Activated T-cell treated with anti-CD3 and anti-CD28 coated beads, Interleukin-2, amount 50 U/mL, for 24 hours (primary cell): ENCODE measurements around the gene TAF8.

Experiments
- DNase-seq: peaks from one replicate; pipeline ENCODE4 v3.0.0-alpha.2; 2020
- H3K27ac Mint-ChIP-seq: 2 replicates; pipeline ENCODE4 v1.8.0; 2020; ENCODE audit warnings: mild to moderate bottlenecking, mixed read lengths
- H3K27me3 Mint-ChIP-seq: 2 replicates; pipeline ENCODE4 v1.8.0; 2020; ENCODE audit warnings: mixed read lengths
- H3K36me3 Mint-ChIP-seq: 2 replicates; pipeline ENCODE4 v1.8.0; 2020; ENCODE audit warnings: low read depth, mixed read lengths
- H3K4me1 Mint-ChIP-seq: 2 replicates; pipeline ENCODE4 v1.8.0; 2020; ENCODE audit warnings: low read depth, mixed read lengths
- H3K4me3 Mint-ChIP-seq: 2 replicates; pipeline ENCODE4 v1.8.0; 2020; ENCODE audit warnings: mild to moderate bottlenecking, moderate library complexity, mixed read lengths
- H3K9me3 Mint-ChIP-seq: 2 replicates; pipeline ENCODE4 v1.8.0; 2020; ENCODE audit warnings: mixed read lengths

The TAF8 gene

DNA sequence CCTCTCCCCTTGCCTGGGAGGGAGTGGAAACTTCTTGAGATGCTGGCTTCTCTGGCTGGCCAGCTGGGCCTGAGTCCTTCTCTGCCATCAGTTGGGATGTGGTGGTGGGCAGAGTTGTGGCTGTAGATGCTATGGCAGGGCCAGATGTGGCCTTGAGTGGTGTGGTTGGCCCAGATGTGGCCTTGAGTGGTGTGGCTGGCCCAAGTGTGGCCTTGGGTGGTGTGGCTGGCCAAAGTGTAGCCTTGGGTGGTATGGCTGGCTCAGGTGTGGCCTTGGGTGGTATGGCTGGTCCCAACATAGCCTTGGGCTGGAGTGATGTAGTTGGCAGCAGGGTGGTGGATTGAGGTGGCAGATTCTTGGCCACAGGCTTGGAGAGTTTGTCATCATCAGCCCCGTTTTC is 55.4 kb downstream of the TAF8 start:
- no peaks in the 10 kb centered on the region for H3K36me3 Mint-ChIP-seq
- H3K4me3 Mint-ChIP-seq = no peak overlapping the region
- peaks cover 3% of the 10 kb centered on the region for H3K27me3 Mint-ChIP-seq
- H3K4me1 Mint-ChIP-seq = peaks cover 21% of the 10 kb centered on the region
- H3K27ac Mint-ChIP-seq = no peak overlapping the region
- no peaks in the 10 kb centered on the region for H3K9me3 Mint-ChIP-seq
- no peak for DNase-seq

DNA sequence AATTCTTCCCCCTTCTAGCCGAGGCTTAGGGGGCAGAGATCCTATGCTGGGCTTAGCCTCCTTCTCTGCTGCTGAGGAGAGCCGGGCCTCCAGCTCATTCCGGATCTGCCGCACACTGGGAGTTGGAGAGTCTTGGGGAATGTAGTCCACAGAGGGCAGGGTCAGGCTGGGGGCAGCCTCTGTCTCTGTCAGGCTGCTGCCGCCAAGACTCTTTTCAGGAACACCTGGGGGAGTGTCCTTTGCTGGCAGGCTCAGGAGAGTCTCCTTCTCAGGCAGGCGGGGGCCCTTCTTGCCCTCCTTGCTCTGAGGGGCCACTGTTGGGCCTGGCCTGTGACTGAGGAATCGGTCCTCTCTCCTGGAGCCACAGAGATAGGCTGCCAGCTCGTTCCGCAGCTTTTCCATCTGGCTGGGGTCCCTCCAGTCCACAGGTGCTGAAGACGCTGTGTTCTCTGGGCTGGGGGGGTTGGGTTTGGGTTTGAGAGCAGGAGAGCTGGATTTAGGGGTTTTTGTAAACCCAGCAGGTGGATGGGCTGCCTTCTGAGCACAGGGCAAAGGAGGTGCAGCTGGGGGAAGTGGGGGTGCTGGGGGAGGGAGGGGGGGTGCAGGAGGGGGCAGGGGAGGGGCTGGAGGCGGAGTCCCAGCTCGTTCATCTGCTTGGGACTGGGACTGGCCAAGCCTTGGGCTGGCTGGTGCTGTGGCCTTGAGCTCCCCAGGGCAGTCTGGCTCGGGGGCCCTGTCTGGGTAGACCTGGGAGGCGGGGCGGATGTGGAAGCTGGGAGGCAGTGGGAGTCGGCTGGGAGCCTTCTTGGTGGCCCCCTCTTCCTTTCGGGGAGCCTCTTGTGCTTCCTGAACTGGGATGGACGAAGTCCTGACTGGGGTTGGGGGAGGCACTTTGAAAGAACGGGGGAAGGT is 56.0 kb downstream of the TAF8 start:
- no peak for DNase-seq
- H3K4me1 Mint-ChIP-seq = peaks cover 17% of the 10 kb centered on the region

DNA sequence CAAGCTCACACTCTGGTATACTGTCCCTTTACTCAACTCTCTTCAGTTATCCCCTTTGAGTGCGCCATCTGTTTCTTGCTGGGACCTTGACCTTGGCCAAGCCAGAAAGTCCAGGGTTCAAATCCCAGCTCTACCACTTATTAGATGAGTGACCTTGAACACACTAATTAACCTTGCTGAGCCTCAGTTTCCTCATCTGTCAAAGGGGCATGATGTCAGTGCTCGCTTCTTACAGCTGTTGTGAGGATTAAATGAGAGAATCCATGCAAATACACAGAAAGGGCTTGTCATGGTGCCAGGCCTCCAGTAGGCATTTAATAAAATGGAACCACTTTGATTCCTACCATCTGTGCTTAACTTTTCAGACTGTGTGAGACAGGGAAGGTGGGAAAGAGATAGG is 57.7 kb downstream of the TAF8 start:
- Mint-ChIP-seq H3K27me3 (peaks cover 3% of the 10 kb centered on the region), H3K36me3 (no peaks in the 10 kb centered on the region), H3K9me3 (no peaks in the 10 kb centered on the region), H3K4me3 (no peak overlapping the region), H3K27ac (no peak overlapping the region), H3K4me1 (peaks cover 9% of the 10 kb centered on the region)
- no peak for DNase-seq

More for the DNA sequence above, 56.0 kb downstream of the TAF8 start:
- Mint-ChIP-seq H3K27ac (no peak overlapping the region), H3K9me3 (no peaks in the 10 kb centered on the region), H3K27me3 (peaks cover 3% of the 10 kb centered on the region), H3K36me3 (no peaks in the 10 kb centered on the region), H3K4me3 (no peak overlapping the region)

DNA sequence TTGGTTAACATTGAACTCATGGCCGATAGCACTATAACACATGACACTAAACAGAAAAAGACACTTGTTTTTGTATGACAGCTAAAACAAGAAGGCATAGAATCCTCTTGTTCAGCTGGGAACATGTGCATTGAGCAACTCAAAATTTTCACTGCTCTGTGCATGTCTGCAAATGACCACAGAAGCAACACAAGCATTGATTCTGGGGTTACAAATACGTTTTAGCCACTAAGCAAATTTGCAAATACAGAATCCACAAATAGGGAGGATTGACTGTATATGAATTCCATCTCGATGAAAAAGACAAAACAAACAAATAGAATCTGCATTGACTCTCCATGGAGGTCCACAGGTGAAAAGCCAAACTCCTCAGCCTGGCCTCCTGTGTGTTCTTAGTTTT is 60.4 kb downstream of the TAF8 start:
- Mint-ChIP-seq H3K36me3 (no peaks in the 10 kb centered on the region), H3K27ac (no peak overlapping the region), H3K4me3 (no peak overlapping the region), H3K9me3 (no peaks in the 10 kb centered on the region), H3K4me1 (peaks cover 2% of the 10 kb centered on the region), H3K27me3 (peaks cover 6% of the 10 kb centered on the region)
- no peak for DNase-seq

DNA sequence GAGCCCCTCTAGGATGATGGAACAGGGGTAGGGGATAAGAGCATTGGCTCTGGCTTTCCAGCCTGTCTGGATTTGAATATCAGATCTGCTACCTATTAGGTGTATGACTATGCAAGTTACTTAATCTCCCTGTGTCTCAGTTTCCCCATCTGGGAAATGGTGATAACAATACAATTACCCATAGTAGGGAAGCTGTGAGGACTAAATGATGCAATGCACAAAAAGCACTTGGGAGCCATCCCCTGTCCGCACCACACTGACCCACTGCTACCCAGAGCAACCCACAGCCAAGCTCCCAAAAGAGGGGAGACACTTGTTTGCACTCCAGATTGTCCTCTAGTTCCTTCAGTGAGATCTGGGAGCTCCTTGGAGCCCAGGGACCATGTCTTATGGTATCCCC is 62.0 kb downstream of the TAF8 start:
- Mint-ChIP-seq H3K4me3 (no peak overlapping the region), H3K27me3 (peaks cover 3% of the 10 kb centered on the region), H3K27ac (no peak overlapping the region), H3K9me3 (no peaks in the 10 kb centered on the region), H3K36me3 (no peaks in the 10 kb centered on the region), H3K4me1 (peaks cover 2% of the 10 kb centered on the region)
- no peak for DNase-seq

DNA sequence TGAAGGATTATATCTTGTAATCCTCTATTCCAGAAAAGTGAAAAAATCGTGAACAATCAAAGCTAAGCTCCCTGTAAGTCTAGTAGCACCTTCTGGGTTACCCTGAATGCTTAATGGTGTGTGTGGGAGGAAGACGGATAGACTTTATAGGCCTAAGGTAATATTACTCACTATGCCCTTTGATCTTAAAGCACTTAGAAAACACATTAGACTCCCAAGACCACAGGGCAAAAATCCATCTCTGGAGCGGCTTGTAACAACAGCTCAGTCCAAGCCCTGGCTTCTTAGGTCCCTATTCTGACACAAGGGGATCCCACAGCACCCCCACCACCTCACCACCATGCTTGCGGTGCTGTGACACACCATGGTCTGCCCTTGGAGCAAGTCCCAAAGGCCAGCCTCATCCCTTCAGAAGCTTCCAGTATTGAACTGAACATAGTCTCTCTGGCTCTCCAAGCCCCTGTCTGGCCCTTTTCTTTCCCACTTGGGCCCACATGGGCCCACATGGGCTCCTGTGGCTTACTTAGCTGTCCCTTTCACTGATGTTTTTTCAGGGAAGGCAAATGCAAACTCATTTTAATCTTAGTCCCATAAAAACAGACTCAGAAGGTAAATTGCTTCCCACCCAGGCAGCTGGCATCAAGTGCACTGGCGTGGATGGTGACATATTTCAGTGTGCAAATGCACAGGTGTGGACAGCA is 63.8 kb downstream of the TAF8 start:
- DNase-seq = no peak
- no peaks in the 10 kb centered on the region for H3K36me3 Mint-ChIP-seq
- H3K27ac Mint-ChIP-seq = no peak overlapping the region
- H3K9me3 Mint-ChIP-seq = no peaks in the 10 kb centered on the region
- peaks cover 2% of the 10 kb centered on the region for H3K4me1 Mint-ChIP-seq
- H3K27me3 Mint-ChIP-seq = peaks cover 3% of the 10 kb centered on the region
- H3K4me3 Mint-ChIP-seq = no peak overlapping the region

DNA sequence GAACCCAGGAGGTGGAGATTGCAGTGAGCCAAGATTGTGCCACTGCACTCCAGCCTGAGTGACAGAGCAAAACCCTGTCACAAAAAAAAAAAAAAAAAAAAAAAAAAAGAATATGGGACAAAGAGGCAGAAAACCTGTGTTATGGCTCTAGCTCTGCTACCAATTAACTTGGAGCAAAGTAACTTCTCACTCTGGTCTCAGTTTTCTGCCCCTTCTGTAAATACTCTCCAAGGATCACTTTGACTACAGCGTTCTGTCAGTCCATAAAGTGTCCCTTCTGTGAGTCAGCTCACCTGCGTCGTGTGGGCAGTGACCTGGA is 67.5 kb downstream of the TAF8 start:
- Mint-ChIP-seq H3K9me3 (no peaks in the 10 kb centered on the region), H3K36me3 (no peaks in the 10 kb centered on the region), H3K4me1 (peaks cover 2% of the 10 kb centered on the region), H3K27me3 (peaks cover 3% of the 10 kb centered on the region), H3K27ac (no peak overlapping the region), H3K4me3 (no peak overlapping the region)
- DNase-seq = no peak

DNA sequence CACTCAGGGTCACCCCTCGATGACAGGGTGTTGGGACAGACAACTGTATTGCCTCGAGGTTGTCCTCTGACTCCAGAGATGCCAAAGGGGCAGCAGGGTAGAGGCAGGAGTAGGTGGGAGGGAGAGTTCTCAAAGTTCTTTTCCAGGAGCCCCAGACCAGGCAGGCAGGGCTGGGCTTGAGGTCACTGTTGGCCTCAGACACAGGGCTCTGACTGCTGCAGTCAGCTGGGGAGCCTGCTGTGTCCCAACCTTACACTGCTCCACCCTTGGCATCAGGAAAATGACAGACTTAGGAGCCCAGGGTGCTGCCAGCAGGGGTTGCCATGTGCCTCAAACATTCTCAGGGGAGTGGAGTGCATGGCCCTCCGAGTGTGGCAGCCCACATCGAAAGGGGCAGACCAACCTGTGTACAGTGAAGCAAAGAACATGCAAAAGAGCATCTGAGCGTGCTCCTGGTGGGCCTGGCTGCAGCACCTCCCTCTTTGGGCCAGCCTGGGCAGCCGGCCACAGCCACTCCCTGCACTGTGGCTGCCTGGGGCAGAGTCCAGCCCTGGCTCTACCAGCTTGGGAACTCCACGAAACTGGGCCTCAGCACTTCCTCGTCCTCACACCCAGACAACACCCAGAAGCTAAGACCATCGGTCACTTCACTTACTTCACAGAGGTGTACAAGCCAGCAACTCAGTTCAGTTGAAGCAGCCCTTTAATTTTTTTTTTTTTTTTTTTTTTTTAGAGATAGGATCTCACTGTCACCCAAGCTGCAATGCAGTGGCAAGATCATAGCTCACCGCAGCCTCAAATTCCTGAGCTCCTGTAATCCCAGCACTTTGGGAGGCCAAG is 68.1 kb downstream of the TAF8 start:
- DNase-seq = no peak
- H3K27ac Mint-ChIP-seq = no peak overlapping the region
- H3K9me3 Mint-ChIP-seq = no peaks in the 10 kb centered on the region
- no peak overlapping the region for H3K4me3 Mint-ChIP-seq
- H3K27me3 Mint-ChIP-seq = peaks cover 3% of the 10 kb centered on the region
- no peaks in the 10 kb centered on the region for H3K36me3 Mint-ChIP-seq
- peaks cover 2% of the 10 kb centered on the region for H3K4me1 Mint-ChIP-seq

DNA sequence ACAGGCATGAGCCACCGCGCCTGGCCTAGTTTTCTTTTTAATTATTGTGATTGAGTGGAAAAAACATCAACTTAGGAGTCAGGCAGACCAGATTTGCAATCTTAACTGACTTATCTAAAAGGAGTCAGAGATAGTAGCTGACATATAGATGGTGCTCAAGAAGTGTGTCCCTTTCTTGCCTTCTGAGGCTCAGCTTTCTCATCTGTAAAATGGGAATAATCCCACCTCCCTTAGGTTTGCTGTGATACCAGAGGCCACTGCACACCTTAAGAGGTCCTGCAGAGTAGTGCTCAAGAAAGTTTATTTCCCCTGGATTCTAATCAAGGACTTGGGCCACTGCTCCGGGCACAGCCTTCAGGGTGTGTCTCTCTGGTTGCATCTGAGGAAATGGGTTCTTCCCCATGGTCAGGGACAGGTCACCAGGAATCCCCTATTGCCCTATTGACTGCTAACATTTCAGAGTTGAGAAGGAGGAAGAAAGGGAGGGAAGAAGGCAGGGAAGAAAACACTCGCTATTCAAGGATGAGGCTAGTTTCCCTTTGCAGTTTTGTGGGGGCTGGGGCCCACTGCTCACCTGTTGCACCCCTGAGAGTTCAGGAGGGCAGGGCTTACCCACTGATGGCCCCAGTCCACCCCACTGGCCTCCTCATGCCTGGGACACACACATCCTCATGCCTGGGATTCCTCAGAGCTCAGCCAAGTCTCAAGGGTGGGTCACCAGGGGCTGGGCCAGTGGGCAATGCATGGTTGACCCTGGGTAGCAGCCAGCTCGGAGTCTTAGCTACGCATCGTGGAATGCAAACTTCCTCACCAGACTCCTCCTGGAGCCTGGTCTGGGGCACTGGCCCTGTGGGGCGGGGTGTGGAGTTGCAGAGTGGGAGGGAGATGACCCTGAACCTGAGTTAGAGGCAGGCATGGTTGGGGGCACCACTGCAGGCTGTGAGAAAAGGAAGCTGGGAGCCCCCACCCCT is 70.9 kb downstream of the TAF8 start:
- H3K27ac Mint-ChIP-seq = no peak overlapping the region
- H3K27me3 Mint-ChIP-seq = no peaks in the 10 kb centered on the region
- H3K9me3 Mint-ChIP-seq = no peaks in the 10 kb centered on the region
- no peaks in the 10 kb centered on the region for H3K36me3 Mint-ChIP-seq
- H3K4me1 Mint-ChIP-seq = no peaks in the 10 kb centered on the region
- H3K4me3 Mint-ChIP-seq = no peak overlapping the region
- DNase-seq = no peak

DNA sequence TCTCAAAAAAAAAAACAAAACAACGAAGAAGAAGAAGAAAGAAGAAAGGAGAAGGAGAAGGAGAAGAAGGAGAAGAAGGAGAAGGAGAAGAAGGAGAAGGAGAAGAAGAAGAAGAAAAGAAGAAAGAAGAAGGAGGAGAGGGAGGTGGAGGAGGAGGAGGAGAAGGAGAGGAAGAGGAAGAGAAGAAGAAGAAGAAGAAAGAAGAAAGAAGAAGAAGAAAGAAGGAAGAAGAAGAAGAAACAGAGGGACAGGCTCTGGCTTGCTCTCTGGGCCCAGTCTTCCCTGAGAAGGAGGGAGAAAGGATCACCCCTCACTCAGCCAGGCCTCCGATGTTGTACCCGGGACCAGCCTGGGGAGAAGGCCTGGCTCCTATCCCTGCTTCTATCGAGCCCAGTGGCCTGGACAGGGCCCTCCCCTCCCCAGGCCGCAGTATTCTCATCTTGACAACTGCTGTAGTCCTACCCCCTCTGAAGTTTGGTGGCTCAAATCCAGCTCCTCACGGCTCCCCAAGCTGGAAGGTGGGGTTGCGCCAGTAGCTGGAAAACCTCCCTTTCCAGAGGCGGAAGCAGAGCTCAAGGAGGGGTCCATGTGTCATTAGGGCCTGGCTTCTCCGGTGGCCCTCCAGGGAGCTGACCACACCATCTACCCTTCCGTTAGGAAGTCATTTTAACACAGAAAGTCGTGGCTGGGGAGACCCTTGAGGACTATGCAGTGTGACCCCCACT is 73.2 kb downstream of the TAF8 start:
- no peak overlapping the region for H3K27ac Mint-ChIP-seq
- H3K36me3 Mint-ChIP-seq = no peaks in the 10 kb centered on the region
- no peak for DNase-seq
- no peaks in the 10 kb centered on the region for H3K27me3 Mint-ChIP-seq
- H3K4me1 Mint-ChIP-seq = no peaks in the 10 kb centered on the region
- H3K9me3 Mint-ChIP-seq = no peaks in the 10 kb centered on the region
- H3K4me3 Mint-ChIP-seq = no peak overlapping the region

DNA sequence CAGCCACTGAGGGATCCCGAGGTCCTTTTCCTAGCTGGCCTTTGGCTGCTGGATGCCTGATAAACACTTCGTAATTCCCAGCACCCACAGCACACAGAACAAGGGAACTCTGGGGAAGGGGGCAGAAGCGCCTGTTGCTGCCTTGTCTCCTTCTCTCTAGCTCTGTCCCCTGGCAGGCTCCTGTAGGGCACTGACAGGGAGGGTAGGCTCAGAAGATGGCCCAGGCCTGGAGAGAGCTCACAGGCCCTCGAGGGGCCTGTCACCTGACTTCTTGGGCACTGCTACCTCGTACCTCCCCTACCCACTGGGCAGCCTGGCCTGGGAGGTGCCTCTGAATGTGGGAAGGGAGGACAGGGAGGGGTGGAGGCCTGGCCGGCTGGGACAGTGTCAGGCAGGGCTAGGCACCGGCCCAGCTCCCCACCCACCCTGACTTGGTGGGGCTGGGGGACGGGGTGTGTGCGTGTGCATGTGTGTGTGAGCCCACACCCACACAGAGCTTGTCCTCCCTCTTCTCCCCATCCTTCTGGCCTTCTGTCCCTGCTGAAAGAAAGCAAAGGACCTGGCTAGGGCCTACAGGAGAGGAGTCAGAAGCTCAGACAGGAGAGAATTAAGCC is 74.0 kb downstream of the TAF8 start:
- Mint-ChIP-seq H3K36me3 (no peaks in the 10 kb centered on the region), H3K27ac (no peak overlapping the region), H3K9me3 (no peaks in the 10 kb centered on the region), H3K4me1 (no peaks in the 10 kb centered on the region), H3K4me3 (no peak overlapping the region), H3K27me3 (no peaks in the 10 kb centered on the region)
- no peak for DNase-seq

DNA sequence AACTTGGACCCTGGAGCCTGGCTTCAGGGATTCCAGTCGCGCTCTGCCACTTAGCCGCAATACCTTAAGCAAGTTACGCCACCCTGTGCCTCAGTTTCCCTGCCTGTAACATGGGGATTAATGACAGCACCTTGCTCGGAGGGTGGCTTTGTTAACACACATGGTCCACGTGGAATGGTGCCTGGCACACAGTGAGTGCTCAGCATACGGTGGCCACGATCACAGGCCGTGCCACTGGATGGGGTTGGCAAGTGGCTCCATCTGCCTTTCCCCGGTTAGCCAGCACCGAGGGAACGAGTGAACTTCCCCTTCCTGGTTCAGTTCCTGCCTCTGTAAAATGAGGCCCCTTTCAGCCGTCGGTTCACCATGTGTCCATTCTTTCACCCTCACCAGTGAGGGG is 74.9 kb downstream of the TAF8 start:
- no peak overlapping the region for H3K27ac Mint-ChIP-seq
- no peak overlapping the region for H3K4me3 Mint-ChIP-seq
- H3K36me3 Mint-ChIP-seq = no peaks in the 10 kb centered on the region
- no peak for DNase-seq
- no peaks in the 10 kb centered on the region for H3K27me3 Mint-ChIP-seq
- no peaks in the 10 kb centered on the region for H3K9me3 Mint-ChIP-seq
- no peaks in the 10 kb centered on the region for H3K4me1 Mint-ChIP-seq

DNA sequence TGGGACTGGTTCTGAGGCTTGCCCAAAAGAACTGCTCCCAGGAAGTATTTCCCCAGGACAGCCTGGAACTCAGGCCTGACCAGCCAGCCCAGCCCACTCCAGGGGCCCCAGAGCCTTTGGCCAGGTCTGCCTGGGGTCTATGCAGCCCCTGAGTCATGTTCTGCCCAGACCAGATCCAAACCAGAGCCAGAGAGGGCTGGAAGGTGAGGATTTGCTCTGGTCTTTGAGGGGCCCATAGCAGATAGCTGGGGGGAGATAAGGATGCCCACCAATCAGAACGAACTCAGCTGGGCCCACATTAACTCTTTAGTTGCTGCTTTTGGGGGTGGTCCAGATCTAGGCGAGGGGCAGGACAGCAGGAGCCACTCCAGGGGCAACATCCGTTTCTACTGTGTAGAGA is 75.3 kb downstream of the TAF8 start:
- no peaks in the 10 kb centered on the region for H3K4me1 Mint-ChIP-seq
- H3K27me3 Mint-ChIP-seq = no peaks in the 10 kb centered on the region
- no peak overlapping the region for H3K4me3 Mint-ChIP-seq
- H3K27ac Mint-ChIP-seq = no peak overlapping the region
- no peaks in the 10 kb centered on the region for H3K9me3 Mint-ChIP-seq
- H3K36me3 Mint-ChIP-seq = no peaks in the 10 kb centered on the region
- no peak for DNase-seq
